K562 (cell line): ENCODE measurements around the gene DYNLT4. TPM values are rescaled to one million over a fixed set of nuclear protein-coding genes. Genes with fewer than 3 reads are reported as not detected.

Experiments used
- BRCA1 ChIP-seq, 2 experiments: fragments of 450-650 bp in 1 of 2; sonication (generic) in 1 of 2; formaldehyde crosslinking in 1 of 2; IDR thresholded peaks; 2 replicates each; pipeline versions ENCODE4 v1.5.0 to v1.6.1; 2017 to 2020; ENCODE audit warnings: mild to moderate bottlenecking in 1 of 2, missing genetic modification reagents in 1 of 2
- CTBP1 ChIP-seq: fragments of 450-650 bp; IDR thresholded peaks from 2 replicates; pipeline ENCODE4 v1.6.1; 2016; ENCODE audit warnings: borderline replicate concordance
- CUX1 ChIP-seq: fragments of 200-800 bp; sonication (Bioruptor generic); IDR thresholded peaks from 2 replicates; pipeline ENCODE4 v1.6.1; 2016; ENCODE audit warnings: missing genetic modification characterization, missing compliant biosample characterization
- E2F5 ChIP-seq: sonication (generic); formaldehyde crosslinking; IDR thresholded peaks from 2 replicates; pipeline ENCODE4 v1.8.0; 2022; ENCODE audit warnings: mild to moderate bottlenecking, missing genetic modification reagents
- EGR1 ChIP-seq: fragments of 450-650 bp; conservative IDR thresholded peaks from 2 replicates; pipeline ENCODE4 v1.6.1; 2017; ENCODE audit warnings: mild to moderate bottlenecking
- KDM4B ChIP-seq, 2 experiments: fragments of 450-650 bp in 1 of 2; sonication (generic) in 1 of 2; IDR thresholded peaks; 2 replicates each; pipeline ENCODE4 v1.6.1; 2016 to 2017; ENCODE audit warnings: borderline replicate concordance in 2 of 2, antibody characterized with exemption in 1 of 2, low read depth in 1 of 2, mild to moderate bottlenecking in 1 of 2
- KHSRP ChIP-seq: fragments of 450-650 bp; IDR thresholded peaks from 2 replicates; pipeline ENCODE4 v1.6.1; 2017
- KLF1 ChIP-seq: fragments of 450-650 bp; IDR thresholded peaks from 2 replicates; pipeline ENCODE4 v1.6.1; 2016; ENCODE audit warnings: missing genetic modification characterization, missing compliant biosample characterization
- KLF16 ChIP-seq: IDR thresholded peaks from 2 replicates; pipeline ENCODE4 v1.6.1; 2016; ENCODE audit warnings: antibody characterized with exemption
- NFE2 ChIP-seq: IDR thresholded peaks from 2 replicates; pipeline ENCODE4 v1.6.1; 2014; ENCODE audit warnings: antibody characterized with exemption, low read depth
- NFIC ChIP-seq: fragments of 450-650 bp; IDR thresholded peaks from 2 replicates; pipeline ENCODE4 v1.6.1; 2017; ENCODE audit warnings: mild to moderate bottlenecking, inconsistent platforms
- NFYB ChIP-seq: IDR thresholded peaks from 2 replicates; pipeline ENCODE4 v1.6.1; 2011; ENCODE audit warnings: mild to moderate bottlenecking, moderate library complexity; ENCODE audit not compliant: insufficient read length; ENCODE audit errors: extremely low read depth
- UBTF ChIP-seq, 2 experiments: IDR thresholded peaks; 2 replicates each; pipeline ENCODE4 v1.6.1; 2012; ENCODE audit warnings: improper control_type of control experiment in 2 of 2, low read depth in 2 of 2, low read length in 2 of 2, borderline replicate concordance in 1 of 2
- ZBTB2 ChIP-seq: fragments of 450-650 bp; IDR thresholded peaks from 2 replicates; pipeline ENCODE4 v1.6.1; 2016; ENCODE audit warnings: antibody characterized with exemption
- ZNF764 ChIP-seq: fragments of 250-450 bp; sonication (Bioruptor Pico); IDR thresholded peaks from 2 replicates; pipeline ENCODE4 v1.4.0; 2020; ENCODE audit warnings: low read depth, mild to moderate bottlenecking, moderate library complexity
- polyA plus RNA-seq, 8 experiments: library from polyadenylated mRNA; depleted of rRNA in 4 of 8; stranded (reverse) in 5 of 8; unstranded in 3 of 8; fragments of >200 nt; fragmentation: Nextera tagmentation in 2 of 8; fragmentation: Illumina TruSeq in 1 of 8; extraction: Ambion mirVana in 2 of 8; extraction: Trizol in 1 of 8; gene quantifications; 2 replicates each; pipeline versions ENCODE4 v1.2.1 to v1.2.3, GENCODE V29; 2011 to 2014; ENCODE audit warnings: inconsistent platforms in 1 of 8, missing spikeins in 1 of 8
- total RNA-seq, 7 experiments: library from RNA; depleted of rRNA in 6 of 7; stranded (reverse); fragments of >200 nt in 6 of 7; fragmentation: Illumina TruSeq in 2 of 7; extraction: Trizol in 2 of 7; gene quantifications; 2 replicates each; pipeline versions ENCODE4 v1.2.1 to v1.2.3, GENCODE V29; 2011 to 2021; ENCODE audit warnings: low replicate concordance in 1 of 7

The DYNLT4 gene
- total and polyA plus RNA-seq, 9 of the 15 experiments (the other 6 are each of a cell fraction or from before 2014, with no cell fraction given), result 0.29 to 0.73 TPM; not detected in 7

GRCh38 chr1:44820328-44821239, 13.4 kb upstream of the DYNLT4 start (continued):
- TF ChIP-seq ZBTB2 (peak; percentile 65), EGR1 (peak; percentile 79; the same call in 1 of the 2 replicates), NFIC (peak; percentile 61), KLF16 (no peak), BRCA1 (IDR thresholded peaks at IDR 0.05) (no peak), BRCA1 (CRISPR knock-in tag; IDR thresholded peaks at IDR 0.05) (0 out of 2 replicates have a peak, but pooled peaks have one; percentile 56), CTBP1 (0 out of 2 replicates have a peak, but pooled peaks have one; percentile 28), NFYB (no peak), UBTF (IDR thresholded peaks at IDR 0.05; ENCODE audit: borderline replicate concordance in 1 of 2, low read depth in 2 of 2, low read length in 2 of 2) (no peak), ZNF764 (CRISPR knock-in tag) (no peak), KDM4B (IDR thresholded peaks at IDR 0.05; ENCODE audit: borderline replicate concordance in 2 of 2, low read depth in 1 of 2) (no peak), CUX1 (CRISPR knock-in tag) (no peak), NFE2 (no peak), KHSRP (no peak), KLF1 (tag) (no peak), E2F5 (CRISPR knock-in tag) (no peak)
